OCI-LY7 (cell line): Measurements from ENCODE around the gene FOXO3. TPM values are rescaled to one million over a fixed set of nuclear protein-coding genes. Genes with fewer than 3 reads are reported as not detected.

Experiments
- BruUV-seq: library from RNA; stranded (reverse); fragments of 400-500 nt; replicated peaks from 2 replicates; lab custom pipeline; 2021; lab: Mats Ljungman, UMichigan
- CTCF ChIA-PET: fragments of 300-600 bp; sonication (Branson Sonifier 250); formaldehyde crosslinking; loops from one replicate; lab custom pipeline; 2022; ENCODE audit warnings: antibody characterized with exemption; ENCODE audit not compliant: unreplicated experiment; lab: Charles Lee
- POLR2A ChIA-PET: fragments of 300-600 bp; sonication (Branson Sonifier 250); formaldehyde crosslinking; loops from one replicate; lab custom pipeline; 2022; ENCODE audit warnings: antibody characterized with exemption; lab: Charles Lee
- DNase-seq: peaks from one replicate; pipeline ENCODE4 v3.0.0-alpha.2; 2015; ENCODE audit warnings: low spot score
- H2AFZ ChIP-seq: fragments of 200-600 bp; sonication (generic), shearing (Covaris generic); 2 replicates; pipeline ENCODE4 v1.6.1; 2014; ENCODE audit warnings: mild to moderate bottlenecking, antibody characterized with exemption, low read length, moderate library complexity
- H3K27ac ChIP-seq: fragments of 200-600 bp; sonication (generic); 2 replicates; pipeline ENCODE4 v1.5.1; 2014; ENCODE audit warnings: mixed run types, low read depth, mild to moderate bottlenecking, moderate library complexity, low read length, inconsistent platforms; ENCODE audit not compliant: poor library complexity, severe bottlenecking
- H3K36me3 ChIP-seq: fragments of 200-600 bp; sonication (generic); 2 replicates; pipeline ENCODE4 v1.6.1; 2014; ENCODE audit warnings: mild to moderate bottlenecking, antibody characterized with exemption, low read length, moderate library complexity, mixed read lengths; ENCODE audit not compliant: insufficient read depth
- H3K4me1 ChIP-seq: fragments of 200-600 bp; sonication (generic); 2 replicates; pipeline ENCODE4 v1.5.1; 2014; ENCODE audit warnings: mild to moderate bottlenecking, low read length; ENCODE audit not compliant: insufficient read depth, poor library complexity, severe bottlenecking
- H3K4me2 ChIP-seq: fragments of 200-600 bp; sonication (generic); 2 replicates; pipeline ENCODE4 v1.6.1; 2014; ENCODE audit warnings: mild to moderate bottlenecking, low read length
- H3K4me3 ChIP-seq: fragments of 200-600 bp; sonication (generic); 2 replicates; pipeline ENCODE4 v1.5.1; 2014; ENCODE audit warnings: mild to moderate bottlenecking, low read depth, low read length; ENCODE audit not compliant: poor library complexity, severe bottlenecking
- H3K79me2 ChIP-seq: fragments of 200-600 bp; sonication (generic); 2 replicates; pipeline ENCODE4 v1.6.1; 2016; ENCODE audit warnings: low read depth, mild to moderate bottlenecking, low read length, moderate library complexity, mixed read lengths; ENCODE audit not compliant: insufficient read depth
- H3K9me2 ChIP-seq: fragments of 200-600 bp; sonication (generic); 2 replicates; pipeline ENCODE4 v1.6.1; 2016; ENCODE audit warnings: mild to moderate bottlenecking, low read length, mixed read lengths; ENCODE audit not compliant: insufficient read depth
- H3K9me3 ChIP-seq: fragments of 200-600 bp; sonication (generic); 2 replicates; pipeline ENCODE4 v1.6.1; 2014; ENCODE audit warnings: mild to moderate bottlenecking, mixed run types, low read length, mixed read lengths
- H4K20me1 ChIP-seq: fragments of 200-600 bp; sonication (generic); 2 replicates; pipeline ENCODE4 v1.6.1; 2014; ENCODE audit warnings: mild to moderate bottlenecking, antibody characterized with exemption, low read length, moderate library complexity, mixed read lengths; ENCODE audit not compliant: insufficient read depth
- EZH2phosphoT487 ChIP-seq: fragments of 200-600 bp; sonication (generic); IDR thresholded peaks from 2 replicates; pipeline ENCODE4 v1.6.1; 2018; ENCODE audit warnings: low read depth, borderline replicate concordance, mild to moderate bottlenecking, mixed run types, antibody characterized with exemption, low read length, moderate library complexity, mixed read lengths
- intact Hi-C: fragments of 100-400 bp; cut with micrococcal nuclease; formaldehyde crosslinking; loops from one replicate; pipeline ENCODE4 v1.10.0; 2022; ENCODE audit not compliant: unreplicated experiment
- total RNA-seq, 2 experiments: library from RNA; depleted of rRNA in 1 of 2; stranded (reverse); fragments of >200 nt in 1 of 2; shearing (Covaris generic) in 1 of 2; gene quantifications; 2 replicates each; pipeline ENCODE4 v1.2.3, GENCODE V29; 2014 to 2022
- TF ChIP-seq, protein P1 (sequence below): fragments of 200-600 bp; sonication (generic); conservative IDR thresholded peaks from 2 replicates; pipeline ENCODE4 v1.5.1; 2014; ENCODE audit warnings: mild to moderate bottlenecking, antibody characterized with exemption, low read length, moderate library complexity, mixed read lengths

FOXO3 gene
- total RNA-seq, 2 experiments from 2014 or later = 3.8 to 9.9 TPM

- peaks cover 100% of the 10 kb centered on the region for H3K4me1 ChIP-seq
- ChIA-PET CTCF (interaction anchor here (0.6 to 0.7 kb wide), 3 partner anchors 27 to 122 kb away, joined by 3 read pairs; no protein-coding TSS in a partner anchor), POLR2A (interaction anchor here (0.6 to 3.1 kb wide), 17 partner anchors 9 to 313 kb away, joined by 3 to 10 read pairs (median 4); no protein-coding TSS in a partner anchor)
Observed at GRCh38 chr6:108592371-108593337, 31.9 kb downstream of the FOXO3 start.

GRCh38 chr6:108594151-108594550, 33.4 kb downstream of the FOXO3 start:
- Histone ChIP-seq H3K9me3 (no peaks in the 10 kb centered on the region), H3K4me3 (no peak overlapping the region), H3K9me2 (no peaks in the 10 kb centered on the region), H3K4me2 (peak overlapping the region; percentile 28), H3K36me3 (no peaks in the 10 kb centered on the region), H2AFZ (no peak overlapping the region), H3K4me1 (peaks cover 99% of the 10 kb centered on the region), H3K79me2 (peaks cover 29% of the 10 kb centered on the region; the same call in 1 of the 2 replicates), H3K27ac (no peak overlapping the region), H4K20me1 (no peaks in the 10 kb centered on the region)
- ChIA-PET POLR2A (interaction anchor here (0.5 to 2.2 kb wide), 6 partner anchors 15 to 308 kb away, joined by 3 to 10 read pairs (median 3); no protein-coding TSS in a partner anchor), CTCF (no interaction called here)
- intact Hi-C loops = no loop called here
- DNase-seq = no peak
- no TSS peak for BruUV-seq
- no peak for TF ChIP-seq EZH2phosphoT487
- TF ChIP-seq, protein P1, sequence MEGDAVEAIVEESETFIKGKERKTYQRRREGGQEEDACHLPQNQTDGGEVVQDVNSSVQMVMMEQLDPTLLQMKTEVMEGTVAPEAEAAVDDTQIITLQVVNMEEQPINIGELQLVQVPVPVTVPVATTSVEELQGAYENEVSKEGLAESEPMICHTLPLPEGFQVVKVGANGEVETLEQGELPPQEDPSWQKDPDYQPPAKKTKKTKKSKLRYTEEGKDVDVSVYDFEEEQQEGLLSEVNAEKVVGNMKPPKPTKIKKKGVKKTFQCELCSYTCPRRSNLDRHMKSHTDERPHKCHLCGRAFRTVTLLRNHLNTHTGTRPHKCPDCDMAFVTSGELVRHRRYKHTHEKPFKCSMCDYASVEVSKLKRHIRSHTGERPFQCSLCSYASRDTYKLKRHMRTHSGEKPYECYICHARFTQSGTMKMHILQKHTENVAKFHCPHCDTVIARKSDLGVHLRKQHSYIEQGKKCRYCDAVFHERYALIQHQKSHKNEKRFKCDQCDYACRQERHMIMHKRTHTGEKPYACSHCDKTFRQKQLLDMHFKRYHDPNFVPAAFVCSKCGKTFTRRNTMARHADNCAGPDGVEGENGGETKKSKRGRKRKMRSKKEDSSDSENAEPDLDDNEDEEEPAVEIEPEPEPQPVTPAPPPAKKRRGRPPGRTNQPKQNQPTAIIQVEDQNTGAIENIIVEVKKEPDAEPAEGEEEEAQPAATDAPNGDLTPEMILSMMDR = no peak

More at GRCh38 chr6:108592371-108593337, 31.9 kb downstream of the FOXO3 start:
- Histone ChIP-seq H2AFZ (peak overlapping the region; percentile 4; the same call in 1 of the 2 replicates), H3K36me3 (no peaks in the 10 kb centered on the region), H3K9me3 (no peaks in the 10 kb centered on the region), H3K79me2 (peaks cover 29% of the 10 kb centered on the region; the same call in 1 of the 2 replicates), H3K4me3 (peak overlapping the region; percentile 45), H4K20me1 (no peaks in the 10 kb centered on the region), H3K4me2 (peak overlapping the region; percentile 69), H3K9me2 (no peaks in the 10 kb centered on the region), H3K27ac (peak overlapping the region; percentile 76)
- intact Hi-C loops = loop anchor here (1.0 kb wide), 3 partner anchors 27 to 81 kb away; no protein-coding TSS in a partner anchor
- no peak for TF ChIP-seq EZH2phosphoT487
- TF ChIP-seq, protein P1 = no peak
- DNase-seq = peak; percentile 93
- BruUV-seq = TSS peak; percentile 47
